Hair follicle dermal papilla cell (primary cell): ENCODE measurements around the gene LRRC56. TPM values are rescaled to one million over a fixed set of nuclear protein-coding genes. Genes with fewer than 3 reads are reported as not detected.
A peak's percentile ranks its signal among the peaks of the same experiment; 100 is the strongest.

Experiments
- small RNA-seq: library from RNA; depleted of rRNA; stranded (forward); fragments of <200 nt; gene quantifications from one replicate; pipeline ENCODE3, GENCODE V24; 2012
- total RNA-seq: library from RNA; depleted of rRNA; stranded (reverse); fragments of >200 nt; gene quantifications from 2 replicates; pipeline ENCODE4 v1.2.3, GENCODE V29; 2012

The LRRC56 gene
- total RNA-seq, result 0.65 and 0.85 TPM in 2 replicates

GRCh38 chr11:536841-537621 is at the start of gene LRRC56:
TSS of gene LRRC56 (plus strand) at chr11:537527. CDS start at chr11:540685, 3,158 bp downstream.

GRCh38 chr11:506995-507726 is 30.2 kb upstream of the LRRC56 start, which contains the start of gene RNH1:
TSS of gene RNH1 (minus strand) at chr11:507242. CDS start at chr11:502162, 5,080 bp downstream.

GRCh38 chr11:535519-536454 is 1.5 kb upstream of the LRRC56 start, which contains the start of gene HRAS:
TSS of gene HRAS (minus strand) at chr11:535576.

GRCh38 chr11:560305-561147 is 23.2 kb downstream of the LRRC56 start, which contains the start of the genes LMNTD2 and RASSF7:
TSS of gene LMNTD2 (minus strand) at chr11:560738. CDS start at chr11:560716, 22 bp downstream.
TSS of gene RASSF7 (plus strand) at chr11:560970. CDS start at chr11:561769, 799 bp downstream.

GRCh38 chr11:575996-576768 is 38.9 kb downstream of the LRRC56 start, which contains the start of gene PHRF1:
TSS of gene PHRF1 (plus strand) at chr11:576470. CDS start at chr11:581513, 5,043 bp downstream.

Small RNAs within 50 kb of the gene (small RNA-seq; reads per million reads assigned to genes)
- 108 reads per million, percentile 98 among the genes with 10 or more reads in this experiment for gene MIR210

Other genes with a start within 250 kb of the LRRC56 start
- 16.9 and 28.1 TPM in 2 replicates for gene PGGHG, start 248.4 kb upstream of the LRRC56 start, total RNA-seq
- gene IFITM5, start 238.0 kb upstream of the LRRC56 start, total RNA-seq, result not detected in 2 replicates
- gene IFITM2, start 229.7 kb upstream of the LRRC56 start, total RNA-seq, result 34.5 and 57.3 TPM in 2 replicates
- gene IFITM1, start 223.5 kb upstream of the LRRC56 start, total RNA-seq, result 182 and 187 TPM in 2 replicates
- 147 and 163 TPM in 2 replicates for gene IFITM3, start 216.7 kb upstream of the LRRC56 start, total RNA-seq
- gene B4GALNT4, start 168.0 kb upstream of the LRRC56 start, total RNA-seq, result 1.5 and 3.7 TPM in 2 replicates
- 3.8 and 4.7 TPM in 2 replicates for gene PKP3, start 143.3 kb upstream of the LRRC56 start, total RNA-seq
- 11.5 and 13.6 TPM in 2 replicates for gene SIGIRR, start 122.5 kb upstream of the LRRC56 start, total RNA-seq
- gene ANO9, start 95.5 kb upstream of the LRRC56 start, total RNA-seq, result not detected in 2 replicates
- gene PTDSS2, start 87.2 kb upstream of the LRRC56 start, total RNA-seq, result 25.4 and 35.9 TPM in 2 replicates
- gene RNH1, start 30.3 kb upstream of the LRRC56 start, total RNA-seq, result 359 and 417 TPM in 2 replicates
- 24.5 and 27.4 TPM in 2 replicates for gene HRAS, start 2.0 kb upstream of the LRRC56 start, total RNA-seq
- gene LMNTD2, start 23.2 kb downstream of the LRRC56 start, total RNA-seq, result 0.61 and 0.97 TPM in 2 replicates
- gene RASSF7, start 23.4 kb downstream of the LRRC56 start, total RNA-seq, result 3.7 and 7.7 TPM in 2 replicates
- 32.9 and 36.8 TPM in 2 replicates for gene PHRF1, start 38.9 kb downstream of the LRRC56 start, total RNA-seq
- 10.6 and 18.5 TPM in 2 replicates for gene IRF7, start 78.4 kb downstream of the LRRC56 start, total RNA-seq
- gene CDHR5, start 87.4 kb downstream of the LRRC56 start, total RNA-seq, result not detected in 2 replicates
- gene SCT, start 89.7 kb downstream of the LRRC56 start, total RNA-seq, result not detected in 2 replicates
- gene DRD4, start 99.7 kb downstream of the LRRC56 start, total RNA-seq, result 0.12 and 0.32 TPM in 2 replicates
- gene DEAF1, start 157.7 kb downstream of the LRRC56 start, total RNA-seq, result 37.0 and 40.8 TPM in 2 replicates
- 8.9 and 17.2 TPM in 2 replicates for gene TMEM80, start 158.3 kb downstream of the LRRC56 start, total RNA-seq
- 19.3 and 31.7 TPM in 2 replicates for gene EPS8L2, start 168.7 kb downstream of the LRRC56 start, total RNA-seq
- gene TALDO1, start 209.9 kb downstream of the LRRC56 start, total RNA-seq, result 92.8 and 94.2 TPM in 2 replicates
- gene GATD1, start 240.0 kb downstream of the LRRC56 start, total RNA-seq, result 48.3 and 49.3 TPM in 2 replicates